Non-pigmented ciliary epithelial cell (primary cell): ENCODE data around the gene OSBP.
"Not testable (repeated sequence)": the region's sequence is repeated elsewhere in the genome, so short reads cannot be mapped to it uniquely, and the experiment has no call there.

Experiments
- DNase-seq: peaks from one replicate; pipeline ENCODE4 v3.0.0-alpha.2; 2010; ENCODE audit warnings: low read depth

Gene OSBP

DNA sequence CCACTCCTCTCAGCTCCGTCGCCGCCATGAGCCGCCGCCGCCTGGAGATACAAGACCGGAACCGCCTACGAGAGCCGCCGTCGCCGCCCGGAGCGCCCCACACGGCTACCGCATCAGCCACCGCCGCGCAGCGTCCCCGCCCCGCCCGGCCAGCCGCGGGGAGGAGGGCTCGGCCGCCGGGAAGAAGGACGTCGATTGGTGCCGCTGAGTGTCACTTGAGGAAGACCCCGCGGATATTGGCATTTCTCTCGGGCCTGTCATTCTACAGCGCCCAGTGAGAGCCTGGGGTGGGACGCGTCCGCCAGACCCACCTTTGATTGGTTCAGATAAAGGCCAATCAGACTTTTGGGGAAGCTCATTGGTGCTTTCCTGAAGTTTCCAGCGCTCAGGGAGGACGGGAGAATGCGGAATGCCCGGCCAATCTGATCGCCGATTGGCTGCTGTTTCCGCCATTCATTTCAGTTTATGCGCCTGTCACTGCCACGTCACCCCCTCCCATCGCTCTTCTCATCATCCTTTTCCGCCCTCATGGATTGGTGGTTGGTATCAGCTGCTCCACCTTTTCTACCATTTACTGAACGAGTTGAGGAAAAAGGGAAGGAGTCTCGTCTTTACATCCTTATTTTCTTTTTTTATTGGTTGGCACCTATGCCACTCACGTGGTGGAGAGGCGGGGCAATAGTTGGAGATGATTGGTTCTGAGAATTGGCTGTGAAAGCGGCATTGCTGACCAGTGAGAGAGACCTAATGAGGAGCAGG is at the start of gene OSBP:
TSS of gene OSBP (minus strand) at position 138 of the 759 bp plus-strand sequence. CDS start at position 28, 110 bp downstream.
- DNase-seq = peak; percentile 100

DNA sequence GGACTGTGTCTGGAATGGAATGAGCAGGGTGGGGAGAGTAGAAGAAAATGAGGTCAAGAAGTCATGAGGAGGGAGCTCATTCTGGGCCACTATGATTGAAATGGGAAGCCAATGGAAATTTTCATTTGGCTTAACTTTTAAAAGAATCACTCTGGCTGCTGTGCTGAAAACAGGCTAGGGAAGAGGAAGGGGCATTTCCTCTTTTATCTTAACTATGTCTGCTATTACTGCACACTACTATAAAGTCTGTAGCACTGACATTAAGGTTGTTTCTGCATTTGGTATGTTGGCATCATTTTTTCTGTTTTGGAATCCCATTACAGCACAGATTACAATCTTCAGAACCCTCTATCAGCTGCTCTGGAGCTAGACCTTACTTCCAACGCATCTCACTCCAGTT is 45.0 kb upstream of the OSBP start:
- no peak for DNase-seq

- no peak for DNase-seq
Observed at GRCh38 chr11:59659981-59660380, 44.4 kb upstream of the OSBP start.

DNA sequence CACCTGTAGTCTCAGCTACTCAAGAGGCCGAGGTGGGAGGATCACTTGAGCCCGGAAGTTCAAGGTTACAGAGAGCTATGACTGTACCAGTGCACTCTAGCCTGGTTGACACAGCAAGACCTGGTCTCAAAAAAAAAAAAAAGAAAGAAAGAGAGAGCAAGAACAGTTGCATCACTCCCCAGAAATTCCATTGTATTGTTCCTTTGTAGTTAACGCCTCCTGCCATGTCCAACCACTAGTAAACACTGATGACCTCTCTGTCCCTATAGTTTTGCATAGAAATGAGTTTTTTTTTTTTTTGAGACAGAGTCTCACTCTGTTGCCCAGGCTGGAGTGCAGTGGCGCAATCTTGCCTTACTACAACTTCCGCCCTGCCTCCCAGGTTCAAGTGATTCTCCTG is 42.5 kb upstream of the OSBP start:
- no peak for DNase-seq

DNA sequence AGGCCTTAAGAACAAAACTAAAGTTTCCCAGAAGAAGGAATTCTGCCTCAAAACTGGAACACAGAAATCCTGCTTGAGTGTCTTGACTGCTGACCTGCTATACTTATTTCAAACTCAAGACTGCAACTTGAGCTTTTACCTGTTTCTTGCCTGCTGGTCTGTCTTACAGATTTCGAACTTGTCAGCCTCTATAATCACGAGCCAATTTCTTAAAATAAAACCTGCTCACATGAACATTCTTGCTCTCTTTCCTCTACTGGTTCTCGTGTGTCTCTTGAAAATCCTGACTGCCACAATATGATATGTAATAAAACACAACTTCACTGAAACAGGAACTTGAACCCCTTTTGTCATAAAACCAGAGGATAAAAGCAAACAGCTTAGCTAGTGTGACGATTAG is 39.3 kb upstream of the OSBP start:
- no peak for DNase-seq

DNA sequence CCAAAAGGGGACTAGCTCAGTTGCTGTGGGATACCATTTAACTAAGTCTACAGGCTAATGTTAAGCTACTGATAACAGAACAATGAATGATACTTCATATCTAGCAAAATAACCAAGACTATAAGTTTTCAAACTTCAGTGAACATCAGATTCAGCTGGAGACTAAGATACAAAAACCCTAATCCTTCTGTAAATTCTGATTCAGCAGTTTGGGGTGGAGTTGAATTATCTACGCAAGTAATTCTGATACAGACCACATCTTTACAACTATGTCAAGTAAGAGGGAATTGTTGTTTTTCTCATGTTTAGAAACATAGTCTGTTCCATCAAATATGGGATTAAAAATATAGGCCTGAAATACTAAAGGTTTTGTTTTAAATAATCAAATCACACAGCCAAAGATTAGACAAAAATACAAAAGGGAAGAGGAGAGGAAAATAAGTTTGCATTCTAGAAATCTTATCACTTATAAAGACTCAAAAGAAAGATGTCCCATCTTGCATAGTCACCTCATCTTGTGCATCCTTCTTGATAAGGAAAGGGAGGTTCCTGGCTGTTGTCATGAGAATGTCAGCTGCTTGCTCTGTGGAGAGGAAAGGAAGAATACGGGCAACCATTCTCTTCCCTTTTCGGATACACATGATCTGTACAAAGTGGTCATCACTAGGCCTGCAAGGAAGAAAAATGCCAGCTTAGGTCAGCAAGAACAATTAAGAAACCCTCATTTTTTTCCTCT is 31.8 kb upstream of the OSBP start:
- no peak for DNase-seq

DNA sequence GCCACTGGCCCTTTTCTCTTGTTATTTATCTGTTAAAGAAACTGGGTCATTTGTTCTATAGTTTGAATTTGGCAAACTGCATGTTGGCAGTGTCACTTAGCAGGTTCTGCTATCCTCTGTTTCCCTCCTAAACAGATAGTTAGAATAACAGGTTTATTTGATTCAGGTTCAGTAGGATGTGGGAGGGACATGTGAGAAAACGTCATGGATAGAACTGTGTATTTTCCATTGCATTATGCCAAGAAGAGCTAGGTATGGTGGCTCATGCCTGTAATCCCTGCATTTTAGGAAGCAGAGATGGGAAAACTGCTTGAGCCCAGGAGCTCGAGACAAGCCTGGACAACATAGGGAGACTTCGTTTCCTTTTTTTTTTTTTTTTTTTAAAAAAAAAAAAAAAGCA is 29.0 kb upstream of the OSBP start:
- DNase-seq = no peak

GRCh38 chr11:59643390-59643789 is 27.8 kb upstream of the OSBP start:
- DNase-seq = no peak

- no peak for DNase-seq
Observed at GRCh38 chr11:59641156-59641555, 25.6 kb upstream of the OSBP start.

DNA sequence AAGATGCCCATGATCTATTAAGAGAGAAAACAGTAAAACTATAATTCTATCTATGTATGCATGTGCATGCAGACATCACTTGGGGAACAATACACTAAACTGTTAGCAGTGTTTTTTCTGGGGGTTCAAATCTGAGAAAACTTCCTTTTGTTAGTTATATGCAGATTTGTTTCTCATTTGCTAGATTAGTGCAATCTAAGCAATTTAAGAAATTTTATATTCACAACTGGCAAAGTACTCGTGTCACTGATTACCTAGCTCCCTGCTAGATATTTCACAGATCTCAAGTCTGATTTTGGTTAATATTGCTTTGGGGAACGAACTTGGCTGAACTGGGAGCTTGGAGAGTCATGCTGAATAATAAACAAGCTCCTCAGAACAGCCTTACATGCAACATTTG is 14.9 kb upstream of the OSBP start:
- no peak for DNase-seq

DNA sequence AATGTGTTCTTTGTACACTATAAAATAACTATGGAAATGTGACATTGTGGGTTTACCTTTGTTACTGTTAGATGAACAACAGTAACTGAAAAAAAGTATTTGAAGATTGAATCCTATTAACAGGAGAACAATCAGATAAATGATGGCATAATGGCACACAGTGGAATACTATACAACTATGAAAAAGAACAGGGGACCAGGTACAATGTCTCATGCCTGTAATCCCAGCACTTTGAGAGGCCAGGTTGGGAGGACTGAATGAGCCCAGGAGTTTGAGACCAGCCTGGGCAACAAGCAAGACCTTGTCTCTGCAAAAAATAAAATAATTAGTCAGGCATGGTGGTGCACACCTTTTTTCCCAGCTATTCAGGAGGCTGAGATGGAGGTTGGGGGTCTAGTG is 14.4 kb upstream of the OSBP start:
- DNase-seq = no peak

DNA sequence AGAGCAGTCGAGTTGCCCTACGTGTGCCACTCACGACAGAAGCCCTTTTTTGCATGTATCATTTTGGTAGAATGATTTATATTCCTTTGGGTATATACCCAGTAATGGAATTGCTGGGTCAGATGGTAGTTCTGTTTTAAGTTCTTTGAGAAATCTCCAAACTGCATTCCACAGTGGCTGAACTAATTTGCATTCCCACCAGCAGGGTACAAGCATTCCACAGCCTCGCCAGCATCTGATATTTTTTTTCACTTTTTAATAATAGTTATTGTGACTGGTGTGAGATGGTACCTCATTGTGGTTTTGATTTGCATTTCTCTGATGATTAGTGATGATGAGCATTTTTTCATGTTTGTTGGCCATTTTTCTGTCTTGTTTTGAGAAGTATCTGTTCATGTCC is 11.4 kb upstream of the OSBP start:
- DNase-seq = not testable (repeated sequence)

GRCh38 chr11:59625703-59626102 is 10.1 kb upstream of the OSBP start:
- DNase-seq = no peak

DNA sequence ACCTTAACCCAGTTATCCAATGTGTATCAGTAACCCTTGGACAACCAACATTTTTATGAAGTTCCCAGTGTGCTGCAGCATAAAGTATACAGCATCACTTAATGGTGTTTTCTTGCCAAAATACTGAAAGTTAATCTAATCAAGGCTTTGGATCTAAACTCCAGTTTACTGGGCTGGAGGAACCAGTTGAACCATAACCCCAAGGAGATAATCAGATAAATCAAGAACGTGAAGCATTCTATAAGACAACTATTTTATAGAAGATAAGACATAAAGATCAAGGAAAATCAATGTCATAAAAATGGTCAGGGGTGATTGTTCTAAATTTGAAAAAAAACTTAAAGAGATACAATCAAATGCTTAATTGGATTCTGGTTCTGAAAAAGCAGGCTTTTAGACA is 2.3 kb upstream of the OSBP start:
- no peak for DNase-seq

- DNase-seq = no peak
Observed at GRCh38 chr11:59616396-59616982, 915 bp upstream of the OSBP start.

GRCh38 chr11:59615120-59615636 is 396 bp downstream of the OSBP start:
- DNase-seq = no peak

GRCh38 chr11:59614277-59615119 is 1.1 kb downstream of the OSBP start:
- DNase-seq = no peak

DNA sequence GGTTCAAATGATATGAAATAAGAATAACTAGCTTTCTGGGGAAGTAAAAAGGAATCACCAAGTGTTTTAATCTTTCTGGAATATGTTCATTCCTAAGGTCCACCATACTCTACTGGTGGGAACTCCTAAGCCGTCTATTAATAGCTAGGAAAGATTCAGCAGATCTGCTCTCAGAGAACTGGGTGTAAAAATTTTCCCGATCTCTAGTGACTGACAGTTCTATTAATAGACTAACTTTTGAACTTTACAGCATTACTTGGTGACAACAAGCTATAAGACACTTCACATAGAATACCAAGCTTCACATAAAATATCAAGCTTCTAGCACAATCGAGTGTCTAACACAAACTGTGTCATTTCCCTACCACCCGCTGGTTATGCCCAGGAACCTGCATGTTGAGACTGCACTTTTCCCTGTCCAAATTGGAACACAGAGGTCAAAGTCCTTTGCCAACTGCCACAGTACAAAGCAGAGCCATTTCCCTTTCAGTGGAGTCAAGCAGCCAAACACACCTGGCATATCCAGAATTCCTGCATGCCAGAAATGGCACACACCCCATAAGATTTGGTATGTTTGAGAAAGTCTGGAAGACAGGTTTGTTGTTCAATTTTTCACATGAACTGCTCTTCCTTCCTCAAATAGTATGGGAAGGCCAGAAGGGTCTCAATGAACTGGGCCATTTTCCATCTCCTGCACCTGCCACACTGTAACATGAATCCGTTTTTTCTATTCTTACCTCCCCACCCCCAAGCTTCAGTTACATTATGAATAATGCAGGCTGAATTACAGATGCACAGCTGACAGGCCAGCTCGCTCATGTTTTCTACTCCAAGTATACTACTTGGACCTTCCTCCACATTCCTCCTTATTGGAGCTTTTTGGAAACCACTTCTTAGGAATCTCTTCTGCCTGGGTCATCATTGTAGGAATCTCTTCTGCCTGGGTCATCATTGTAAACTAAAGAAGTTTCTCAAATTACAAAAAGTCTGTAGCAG is 3.7 kb downstream of the OSBP start:
- no peak for DNase-seq

- no peak for DNase-seq
Observed at GRCh38 chr11:59610289-59610688, 5.3 kb downstream of the OSBP start.

DNA sequence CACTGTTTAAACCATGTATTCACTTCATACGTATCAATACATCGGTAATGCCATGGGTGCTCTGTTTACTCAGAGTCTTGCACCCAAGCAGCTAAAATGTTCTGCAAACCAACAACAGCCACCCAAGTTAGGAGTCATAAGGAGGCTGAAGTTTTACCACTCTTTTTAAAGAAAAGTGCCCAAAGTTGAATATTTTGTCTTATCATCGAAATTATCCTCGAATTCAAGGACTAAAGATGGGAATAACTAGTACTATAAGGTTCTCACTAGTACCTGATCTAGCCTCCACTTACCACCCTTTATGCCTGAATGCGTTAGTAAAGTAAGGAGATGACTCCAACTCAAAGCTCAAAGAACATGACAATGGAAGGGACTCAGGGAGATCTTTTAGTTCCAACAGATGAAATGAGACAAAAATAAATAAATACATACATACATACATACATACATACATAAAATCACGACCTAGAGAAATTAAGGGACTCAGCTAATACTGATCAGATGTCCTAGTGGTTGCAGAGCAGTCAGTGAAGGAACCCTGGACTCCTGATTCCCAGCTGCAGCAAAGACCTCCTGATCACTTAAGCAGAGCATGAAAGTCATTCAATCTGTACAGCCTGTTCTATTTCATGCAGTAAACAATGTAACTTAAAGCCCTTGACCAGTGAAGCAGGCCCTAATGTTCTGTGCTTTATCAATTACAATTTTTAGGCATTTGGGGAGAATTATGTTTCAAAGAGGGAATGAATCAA is 7.7 kb downstream of the OSBP start:
- DNase-seq = no peak
